OCI-LY1 (cell line): ENCODE data around the gene SLC38A8.

Experiments used
- EZH2 ChIP-seq: fragments of 200-600 bp; sonication (generic), shearing (Covaris generic); IDR thresholded peaks from 2 replicates; pipeline ENCODE4 v1.8.0; 2017; ENCODE audit warnings: borderline replicate concordance, mixed run types, mild to moderate bottlenecking, antibody characterized with exemption, low read length, moderate library complexity, mixed read lengths
- TF ChIP-seq, protein P1 (sequence below): fragments of 200-600 bp; sonication (generic), shearing (Covaris generic); IDR thresholded peaks from 2 replicates; pipeline ENCODE4 v1.5.1; 2017; ENCODE audit warnings: mild to moderate bottlenecking, antibody characterized with exemption, low read length, moderate library complexity, mixed read lengths

DNA sequence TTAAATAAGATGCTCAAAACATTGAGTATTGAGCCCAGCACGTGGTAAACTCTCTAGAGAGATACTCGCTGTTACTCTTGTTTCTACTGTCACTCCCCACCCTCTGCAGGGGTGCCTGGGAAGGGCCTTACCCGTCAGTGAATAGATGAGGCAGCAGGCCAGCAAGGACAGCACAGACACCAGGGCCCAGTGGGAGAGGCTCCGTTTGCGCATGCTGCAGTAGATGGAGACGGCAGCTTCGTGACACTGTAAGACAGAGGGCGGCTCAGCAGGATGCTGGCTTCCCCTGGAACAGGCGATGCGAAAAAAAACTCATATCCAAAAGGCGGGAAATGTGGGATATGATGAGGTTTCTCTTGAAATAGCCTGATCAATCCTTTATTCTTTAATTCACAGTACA, 20.0 kb downstream of the SLC38A8 start:
- TF ChIP-seq, protein P1, sequence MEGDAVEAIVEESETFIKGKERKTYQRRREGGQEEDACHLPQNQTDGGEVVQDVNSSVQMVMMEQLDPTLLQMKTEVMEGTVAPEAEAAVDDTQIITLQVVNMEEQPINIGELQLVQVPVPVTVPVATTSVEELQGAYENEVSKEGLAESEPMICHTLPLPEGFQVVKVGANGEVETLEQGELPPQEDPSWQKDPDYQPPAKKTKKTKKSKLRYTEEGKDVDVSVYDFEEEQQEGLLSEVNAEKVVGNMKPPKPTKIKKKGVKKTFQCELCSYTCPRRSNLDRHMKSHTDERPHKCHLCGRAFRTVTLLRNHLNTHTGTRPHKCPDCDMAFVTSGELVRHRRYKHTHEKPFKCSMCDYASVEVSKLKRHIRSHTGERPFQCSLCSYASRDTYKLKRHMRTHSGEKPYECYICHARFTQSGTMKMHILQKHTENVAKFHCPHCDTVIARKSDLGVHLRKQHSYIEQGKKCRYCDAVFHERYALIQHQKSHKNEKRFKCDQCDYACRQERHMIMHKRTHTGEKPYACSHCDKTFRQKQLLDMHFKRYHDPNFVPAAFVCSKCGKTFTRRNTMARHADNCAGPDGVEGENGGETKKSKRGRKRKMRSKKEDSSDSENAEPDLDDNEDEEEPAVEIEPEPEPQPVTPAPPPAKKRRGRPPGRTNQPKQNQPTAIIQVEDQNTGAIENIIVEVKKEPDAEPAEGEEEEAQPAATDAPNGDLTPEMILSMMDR: no peak
- no peak for TF ChIP-seq EZH2
